CD1c-positive myeloid dendritic cell (primary cell): Measurements from ENCODE around the gene IFT80.
"Not testable (repeated sequence)": the region's sequence is repeated elsewhere in the genome, so short reads cannot be mapped to it uniquely, and the experiment has no call there.

ENCODE experiments used
- DNase-seq: peaks from one replicate; pipeline ENCODE4 v3.0.0-alpha.2; 2016; ENCODE audit errors: extremely low spot score

IFT80 gene

DNA sequence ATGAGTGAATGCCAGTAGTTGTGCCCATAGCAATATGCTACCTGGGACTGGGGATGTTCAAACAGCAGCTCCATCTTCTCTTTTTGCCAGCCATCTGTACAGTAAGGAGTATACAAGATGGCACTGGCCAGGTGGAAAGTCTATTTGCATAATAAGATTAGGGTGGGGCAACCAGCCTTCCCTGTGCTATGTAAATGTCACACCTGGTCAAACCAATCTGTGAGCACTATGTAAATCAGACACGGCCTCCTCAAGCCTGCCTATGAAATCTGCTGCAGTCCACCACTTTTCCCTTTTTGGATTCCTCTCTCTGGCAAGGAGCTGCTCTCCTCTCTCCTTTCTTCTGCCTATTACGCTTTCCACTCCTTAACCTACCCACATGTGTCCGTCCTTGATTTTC lies 120.8 kb downstream of the IFT80 start:
- no peak for DNase-seq

DNA sequence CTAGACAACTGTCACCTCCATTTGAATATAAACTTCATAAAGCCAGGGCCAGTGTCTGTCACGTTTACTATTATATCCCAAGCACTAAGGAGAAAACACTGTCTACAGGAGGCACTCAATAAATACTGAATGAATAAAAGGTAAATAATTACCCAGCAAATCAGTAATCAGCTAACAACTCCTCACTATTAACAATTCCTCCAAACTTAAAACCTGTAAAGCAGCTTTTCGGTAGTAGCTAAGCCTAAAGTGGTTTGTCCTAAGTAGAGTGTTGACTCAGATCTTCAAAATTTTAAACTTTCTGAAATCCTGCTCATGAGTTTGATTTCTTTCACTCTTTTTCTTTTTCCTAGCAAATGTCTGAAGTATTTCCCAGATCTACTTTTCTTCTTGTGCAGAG lies 133.9 kb downstream of the IFT80 start:
- no peak for DNase-seq

DNA sequence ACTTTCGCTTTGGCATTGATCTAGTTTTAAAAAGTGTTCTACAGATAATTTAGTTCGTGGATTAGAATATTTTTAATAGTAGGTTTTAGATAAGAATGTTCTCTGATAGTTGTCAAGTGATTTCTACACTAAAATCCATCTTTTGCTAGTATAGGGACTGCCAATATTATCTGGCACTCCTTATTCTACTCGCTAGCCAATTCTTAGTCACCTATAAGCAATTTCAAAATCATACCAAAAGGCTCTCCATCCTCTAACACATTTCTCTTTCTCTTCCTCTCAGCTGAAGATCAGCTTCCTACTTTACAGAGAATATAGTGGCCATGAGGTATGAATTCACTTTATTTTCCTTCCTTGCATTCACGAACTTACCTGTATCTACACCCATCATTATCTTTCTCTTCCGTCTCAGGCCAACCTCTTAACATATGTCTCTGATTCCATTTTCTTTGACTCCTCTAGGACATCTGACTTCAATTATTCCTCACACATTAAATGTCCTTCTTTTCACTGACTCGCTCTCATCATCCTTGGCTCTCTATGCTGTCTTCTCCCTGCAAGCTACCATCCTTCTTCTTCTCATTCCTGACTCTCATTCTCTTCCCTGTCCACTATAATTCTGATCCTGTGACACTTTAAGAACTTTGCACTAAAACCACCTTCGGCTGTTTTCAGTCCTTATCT lies 138.3 kb downstream of the IFT80 start:
- no peak for DNase-seq

DNA sequence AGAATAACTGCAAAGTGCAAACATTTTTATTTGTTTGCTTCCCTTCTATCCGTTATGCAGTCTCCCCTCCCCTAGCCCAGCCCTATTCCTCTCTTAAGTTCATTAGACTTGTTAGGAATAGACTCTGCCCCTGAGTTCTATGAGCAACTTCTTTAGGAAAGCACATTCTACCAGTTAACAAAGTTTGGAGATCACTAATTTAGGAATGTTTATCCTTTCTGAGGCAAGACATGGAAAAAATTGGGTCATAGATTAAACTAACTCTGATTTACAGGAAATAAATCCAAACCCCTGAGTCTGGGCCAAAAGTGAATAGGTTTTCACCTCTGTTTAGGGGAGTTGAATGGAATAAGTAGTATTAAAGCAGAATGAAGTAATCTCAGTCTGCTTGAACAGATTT lies 139.4 kb downstream of the IFT80 start:
- no peak for DNase-seq

DNA sequence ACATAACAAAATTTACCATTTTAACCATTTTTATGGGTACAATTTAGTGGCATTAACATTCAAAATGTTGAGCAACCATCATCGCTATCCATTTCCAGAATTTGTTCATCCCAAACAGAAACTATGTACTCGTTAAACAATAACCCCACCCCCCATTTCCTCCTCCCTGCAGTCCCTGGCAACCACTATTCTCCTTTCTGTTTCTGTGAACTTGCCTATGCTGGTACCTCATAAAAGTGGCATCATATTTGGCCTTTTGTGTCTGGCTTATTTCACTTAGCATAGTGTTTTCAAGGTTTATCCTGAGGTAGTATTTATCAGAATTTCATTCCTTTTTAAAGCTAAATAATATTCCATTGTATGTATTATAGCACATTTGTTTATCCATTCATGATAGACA lies 141.4 kb downstream of the IFT80 start:
- no peak for DNase-seq

DNA sequence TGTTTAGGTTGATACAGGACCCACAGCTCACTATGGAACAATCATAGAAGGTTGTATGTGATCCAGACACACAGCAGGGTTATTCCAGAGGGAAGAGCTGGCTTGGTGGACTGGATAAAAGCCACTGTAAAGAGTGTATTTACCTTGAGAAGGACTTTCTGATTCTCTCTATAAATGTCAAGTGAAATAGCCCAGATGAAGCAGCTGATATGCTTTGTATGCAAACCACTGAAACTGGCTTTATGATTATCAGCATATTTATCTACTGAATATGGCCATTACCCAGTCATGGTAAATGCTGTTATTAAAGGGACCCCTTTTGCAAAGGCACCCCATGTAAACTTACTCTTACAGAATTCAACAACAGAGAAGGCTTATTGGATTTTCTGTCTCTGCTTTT lies 145.7 kb downstream of the IFT80 start:
- DNase-seq: no peak

DNA sequence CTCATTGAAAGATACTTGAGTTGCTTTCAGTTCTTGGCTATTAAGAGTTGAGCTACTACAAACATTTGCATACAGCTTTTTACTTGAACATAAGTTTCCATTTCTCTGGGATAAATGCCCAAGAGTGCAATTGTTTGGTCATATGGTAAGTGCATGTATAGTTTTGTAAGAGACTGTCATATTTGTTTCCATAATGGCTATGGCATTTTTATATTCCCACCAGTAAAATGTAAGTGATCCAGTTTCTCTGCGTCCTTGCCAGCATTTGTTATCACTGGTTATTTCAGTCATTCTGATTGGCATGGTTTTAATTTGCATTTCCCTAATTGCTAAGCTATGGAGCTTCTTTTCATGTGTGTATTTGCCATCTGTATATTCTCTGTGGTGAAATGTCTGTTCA lies 151.3 kb downstream of the IFT80 start:
- DNase-seq: no peak

DNA sequence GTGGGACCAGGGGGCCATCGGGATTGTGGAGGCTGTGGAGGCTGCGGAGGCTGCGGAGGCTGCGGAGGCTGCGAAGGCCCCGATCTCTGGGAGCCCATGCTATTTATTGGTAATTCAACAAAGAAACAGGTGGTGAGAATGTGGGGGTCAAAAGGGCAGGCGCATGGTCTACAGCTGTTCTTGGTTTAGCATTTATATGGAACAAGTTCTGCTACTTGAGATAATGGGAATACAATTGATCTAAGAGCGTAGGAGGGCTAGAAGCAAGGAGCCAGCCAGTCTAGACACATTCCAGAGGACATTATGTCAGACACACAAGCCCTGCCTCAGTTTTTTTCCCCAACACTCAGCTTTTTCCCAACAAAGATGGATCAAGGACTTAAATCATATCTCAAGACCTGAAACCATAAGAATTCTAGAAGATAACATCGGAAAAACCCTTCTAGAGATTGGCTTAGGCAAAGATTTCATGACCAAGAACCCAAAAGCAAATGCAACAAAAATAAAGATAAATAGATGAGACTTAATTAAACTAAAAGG lies 153.7 kb downstream of the IFT80 start:
- no peak for DNase-seq

DNA sequence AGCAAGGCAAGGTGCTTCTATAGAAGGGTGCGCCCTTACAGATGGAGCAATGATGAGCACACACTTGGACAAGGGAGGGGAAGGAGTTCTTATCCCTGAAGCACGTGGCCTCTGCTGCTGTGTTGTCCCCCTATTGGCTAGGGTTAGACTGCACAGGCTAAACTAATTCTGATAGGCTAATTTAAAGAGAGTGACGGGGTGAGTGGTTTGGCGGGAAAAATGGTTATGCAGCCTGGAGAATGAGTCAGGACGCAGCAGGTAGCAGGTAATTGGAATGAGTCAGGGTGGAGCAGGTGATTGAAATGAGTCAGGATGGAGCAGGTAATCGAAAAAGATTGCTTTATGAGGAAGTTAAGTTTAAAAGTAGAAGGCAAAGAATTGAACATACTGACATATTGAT lies 158.3 kb downstream of the IFT80 start:
- not testable (repeated sequence) for DNase-seq

DNA sequence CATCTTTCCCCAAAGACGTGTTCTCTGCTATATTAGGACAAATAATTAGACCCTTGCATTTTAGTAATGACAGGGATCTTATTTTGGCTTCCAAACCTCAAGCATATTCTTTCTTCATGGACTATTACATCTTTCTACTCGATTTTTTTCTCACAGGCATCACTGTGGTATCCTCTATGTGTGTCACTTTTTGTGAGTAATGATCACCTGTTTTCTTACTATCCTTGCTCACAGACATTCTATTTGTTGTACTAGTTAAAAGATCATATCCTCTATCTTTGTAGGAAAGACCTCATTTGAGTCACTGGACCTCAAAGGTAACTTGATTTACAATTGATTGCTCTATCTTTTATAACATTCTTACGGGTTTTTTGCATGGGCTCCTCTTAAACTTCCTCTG lies 167.0 kb downstream of the IFT80 start:
- DNase-seq: no peak

DNA sequence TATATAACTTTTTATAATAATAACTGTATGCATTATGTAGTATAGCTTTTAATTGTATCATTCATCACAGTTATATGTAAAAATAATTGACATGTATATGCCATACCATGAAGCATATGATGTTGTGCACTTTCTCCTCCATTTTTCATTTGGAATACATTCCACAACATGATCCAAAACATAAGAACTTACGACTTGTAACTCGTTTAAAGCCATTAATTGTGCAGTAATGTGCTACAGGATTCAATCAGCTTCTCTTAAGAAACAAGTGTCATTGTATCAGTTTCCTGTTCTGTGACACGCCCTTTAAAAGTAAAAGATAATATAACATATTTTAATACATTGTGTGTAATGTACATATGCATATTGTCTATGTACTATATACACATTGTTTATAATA lies 171.6 kb downstream of the IFT80 start:
- DNase-seq: no peak

DNA sequence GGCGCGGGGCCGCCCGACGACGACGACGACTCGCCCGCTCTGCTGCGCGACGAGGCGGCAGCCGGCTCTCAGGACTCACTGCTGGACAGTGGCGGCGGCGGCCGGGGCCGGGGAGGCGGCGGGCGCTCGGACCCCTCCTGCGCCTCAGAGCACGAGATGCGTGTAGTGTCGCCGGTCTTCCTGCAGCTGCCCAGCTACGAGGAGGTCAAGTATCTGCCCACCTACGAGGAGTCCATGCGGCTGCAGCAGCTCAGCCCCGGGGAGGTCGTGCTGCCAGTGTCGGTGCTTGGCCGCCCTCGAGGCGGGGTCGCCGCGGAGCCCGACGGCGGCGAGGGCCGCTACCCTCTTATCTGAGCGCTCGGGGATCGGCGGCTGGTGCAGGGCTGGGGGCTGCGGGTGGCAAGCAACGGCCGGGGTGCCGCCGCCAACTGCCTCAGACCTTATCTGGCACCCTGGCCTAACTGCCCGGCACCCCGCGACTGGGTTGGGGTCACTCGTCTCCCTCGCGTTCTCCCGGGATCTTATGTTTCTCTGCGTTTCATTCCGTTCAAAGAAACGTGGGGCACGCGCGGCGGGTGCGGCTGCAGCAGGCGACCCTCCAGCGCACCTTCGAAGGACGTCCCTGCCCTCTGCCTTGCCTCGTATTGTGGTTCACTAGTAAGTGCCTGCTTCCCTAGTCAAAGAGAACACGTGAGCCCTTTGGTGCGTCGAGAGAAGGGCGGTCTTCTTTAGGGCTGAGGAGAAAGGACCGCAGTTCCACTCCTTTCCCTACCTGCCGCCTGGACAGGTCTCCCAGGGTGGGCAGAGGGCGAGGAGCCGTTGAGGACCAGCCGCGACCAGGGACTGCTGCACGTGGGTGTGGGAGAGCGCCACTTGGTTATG lies 172.8 kb downstream of the IFT80 start:
- peak; percentile 27 for DNase-seq

DNA sequence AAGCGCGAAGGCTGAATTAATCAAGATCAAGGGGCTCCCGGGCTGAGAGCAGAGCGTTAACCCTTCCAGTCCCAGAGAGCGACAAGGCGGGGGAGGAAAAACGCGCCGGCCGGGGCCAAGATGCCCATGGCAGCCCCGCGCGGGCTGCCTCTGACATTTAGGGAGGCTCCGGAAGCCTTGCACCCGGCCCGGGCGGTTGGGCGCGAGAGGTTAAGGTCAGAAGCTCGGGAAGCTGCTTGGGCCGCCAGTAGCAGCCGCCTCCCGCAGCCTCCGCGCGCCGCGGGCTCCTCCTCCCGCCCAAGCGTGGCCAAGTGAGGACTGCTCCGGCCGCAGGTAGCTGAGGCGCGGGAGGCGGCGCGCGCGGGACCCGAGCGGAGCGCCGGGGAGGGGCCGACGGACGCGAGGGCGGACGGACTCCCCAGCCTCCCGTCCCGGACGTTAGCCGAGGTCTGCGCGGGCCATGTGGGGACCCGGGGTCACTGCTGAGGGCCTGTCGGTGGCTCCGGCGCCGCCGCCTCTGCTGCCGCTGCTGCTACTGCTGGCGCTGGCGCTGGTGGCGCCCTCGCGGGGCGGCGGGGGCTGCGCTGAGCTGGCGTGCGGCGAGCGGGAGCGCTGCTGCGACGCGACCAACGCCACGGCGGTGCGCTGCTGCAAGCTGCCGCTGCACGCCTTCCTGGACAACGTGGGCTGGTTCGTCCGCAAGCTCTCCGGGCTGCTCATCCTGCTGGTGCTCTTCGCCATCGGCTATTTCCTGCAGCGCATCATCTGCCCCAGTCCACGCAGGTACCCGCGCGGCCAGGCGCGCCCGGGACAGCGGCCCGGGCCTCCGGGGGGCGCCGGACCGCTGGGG lies 173.6 kb downstream of the IFT80 start, which contains the start of gene C3orf80:
TSS of gene C3orf80 (plus strand) at position 247 of the 850 bp plus-strand sequence. CDS start at position 461, 214 bp downstream.
- DNase-seq: peak; percentile 61

DNA sequence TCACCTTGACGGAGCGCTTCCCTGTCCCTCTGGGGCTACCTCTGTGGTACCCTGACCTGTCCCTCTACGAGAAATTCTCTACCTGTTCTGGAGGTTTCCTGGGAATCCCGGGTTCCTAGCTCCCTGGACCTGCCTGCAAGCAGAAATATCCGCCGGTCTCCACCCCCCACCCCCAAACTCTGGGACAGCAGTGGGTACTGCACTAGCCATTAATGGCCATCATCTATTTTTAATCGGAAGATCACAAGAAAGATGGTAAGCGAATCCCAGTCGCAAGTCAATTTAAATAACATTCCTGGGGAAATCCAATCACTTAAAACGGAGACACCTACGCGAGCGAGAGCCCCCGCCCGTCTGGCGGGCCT lies 174.2 kb downstream of the IFT80 start:
- no peak for DNase-seq

DNA sequence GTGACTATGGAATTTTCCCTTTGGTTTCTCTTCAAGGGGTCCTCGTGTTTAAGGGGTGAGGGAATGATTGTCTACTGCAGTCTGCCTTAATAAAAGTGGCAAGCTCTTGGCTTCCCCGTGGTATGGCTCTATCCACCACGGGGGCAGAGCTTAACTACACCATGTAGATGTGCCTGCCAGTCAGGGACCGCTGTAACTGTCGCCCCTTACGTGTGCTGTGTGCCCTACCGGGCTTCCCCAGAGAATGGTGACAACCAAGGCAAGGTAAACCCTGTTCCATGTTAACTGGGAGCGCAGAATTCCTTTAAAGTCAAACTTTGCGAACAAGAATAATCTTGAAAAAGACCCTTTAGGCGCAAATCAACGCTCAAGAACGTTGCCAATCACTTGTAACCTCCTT lies 174.8 kb downstream of the IFT80 start:
- DNase-seq: no peak

DNA sequence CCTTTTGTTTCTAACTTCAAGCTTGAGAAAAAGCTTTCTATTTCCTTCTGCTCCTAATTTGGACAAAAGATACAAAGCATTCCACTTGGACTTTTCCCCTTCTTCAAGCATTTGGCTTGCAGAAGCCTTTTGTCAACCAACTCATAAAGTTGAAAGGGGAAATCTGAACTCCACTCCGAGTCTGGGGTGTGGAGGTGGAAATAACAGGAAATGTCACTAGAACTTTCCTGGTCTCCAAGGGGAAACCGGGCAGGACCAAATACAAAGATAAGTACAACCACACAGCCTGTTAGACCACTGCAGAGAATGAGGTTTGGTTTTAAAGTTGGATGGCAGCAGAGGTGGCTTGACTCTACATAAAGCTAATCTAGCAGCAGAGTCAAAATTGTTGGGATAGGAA lies 178.0 kb downstream of the IFT80 start:
- no peak for DNase-seq

DNA sequence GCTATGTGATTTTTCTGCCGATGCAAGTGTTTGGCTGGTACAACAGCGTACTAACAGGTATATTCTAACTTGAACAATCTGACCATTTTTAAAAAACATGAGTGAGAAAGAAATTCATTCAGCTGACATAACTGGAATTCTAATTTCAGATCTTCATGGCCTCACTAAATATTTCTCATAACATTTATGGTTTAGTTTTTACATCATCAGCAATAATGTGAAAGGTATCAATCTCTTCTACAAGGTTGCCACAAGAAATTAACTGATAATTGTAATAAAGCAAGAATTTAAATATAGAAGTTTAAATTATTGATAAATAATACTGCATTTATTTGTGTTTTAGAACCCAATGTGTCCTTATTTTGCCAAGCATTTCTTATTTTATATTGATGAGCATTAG lies 179.0 kb downstream of the IFT80 start:
- DNase-seq: no peak

DNA sequence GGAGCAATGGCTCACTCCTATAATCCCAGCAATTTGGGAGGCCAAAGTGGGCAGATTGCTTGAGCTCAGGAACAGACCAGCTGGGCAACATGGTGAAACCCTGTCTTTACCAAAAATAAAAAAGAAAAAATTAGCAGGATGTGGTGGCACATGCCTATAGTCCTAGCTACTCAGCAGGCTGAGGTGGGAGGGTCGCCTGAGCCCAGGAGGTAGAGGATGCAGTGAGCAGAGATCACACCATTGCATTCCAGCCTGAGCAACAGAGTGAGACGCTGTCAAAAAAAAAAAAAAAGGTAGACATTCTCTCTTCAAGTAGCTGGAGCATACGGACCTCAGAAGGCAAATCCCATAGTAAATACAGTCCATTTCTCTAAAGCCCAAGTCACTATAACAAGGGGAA lies 180.9 kb downstream of the IFT80 start:
- DNase-seq: no peak

DNA sequence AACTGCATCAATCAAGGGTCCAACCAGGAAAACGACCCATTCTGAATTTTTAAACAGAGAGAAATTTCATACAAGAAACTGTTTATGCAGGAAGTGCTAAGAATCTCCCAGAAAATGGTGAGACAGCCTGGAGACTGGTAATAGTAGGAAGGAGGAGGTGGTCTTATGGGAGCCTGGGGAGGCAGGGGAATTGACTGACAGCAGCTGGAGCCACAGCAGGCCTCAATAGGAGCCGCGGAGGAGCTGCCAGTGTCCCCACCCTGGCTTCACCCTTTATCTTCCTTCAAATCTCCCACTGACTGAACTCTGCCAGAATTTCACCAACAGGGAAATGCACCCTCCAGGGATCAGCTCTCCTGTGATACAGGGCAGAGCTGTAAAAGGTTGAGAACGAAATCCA lies 181.3 kb downstream of the IFT80 start:
- no peak for DNase-seq

DNA sequence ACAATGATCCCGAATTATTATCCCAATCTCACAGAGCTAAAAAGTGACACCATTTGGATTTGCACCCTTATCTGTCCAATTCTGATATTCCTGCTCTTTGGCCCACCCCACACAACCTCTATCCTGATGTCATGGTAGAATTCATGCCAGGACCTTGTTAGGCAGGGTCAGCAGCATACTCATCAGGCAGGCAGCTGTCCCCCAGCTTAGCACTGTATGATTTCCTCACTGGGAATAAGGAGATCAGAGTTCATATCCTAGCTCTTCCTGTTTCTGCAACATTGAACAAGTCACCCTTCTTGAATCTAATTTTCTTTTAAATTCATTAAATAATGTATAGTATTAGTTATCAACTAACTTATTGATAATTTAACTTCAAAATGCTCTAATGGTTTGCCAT lies 185.8 kb downstream of the IFT80 start:
- DNase-seq: no peak

DNA sequence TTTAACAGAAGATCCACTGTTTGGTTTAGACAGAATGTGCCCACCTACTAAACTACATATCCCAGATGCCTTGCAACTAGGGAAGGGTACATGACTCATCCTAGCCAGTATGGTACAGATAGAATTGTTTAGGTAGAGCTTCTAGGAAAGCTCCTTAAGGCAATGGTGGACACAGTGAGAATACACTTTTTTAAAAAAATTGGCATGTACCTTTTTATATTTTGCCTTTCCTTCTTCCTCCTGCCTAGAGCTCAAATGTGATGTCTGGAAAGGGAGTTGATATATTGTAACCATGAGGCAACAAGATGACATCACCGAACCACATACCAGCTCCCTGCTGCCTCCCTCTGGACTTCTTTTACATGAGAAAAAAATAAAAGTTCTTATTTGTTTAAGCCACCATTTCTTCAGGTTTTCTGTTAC lies 188.2 kb downstream of the IFT80 start:
- peak; percentile 51 for DNase-seq

DNA sequence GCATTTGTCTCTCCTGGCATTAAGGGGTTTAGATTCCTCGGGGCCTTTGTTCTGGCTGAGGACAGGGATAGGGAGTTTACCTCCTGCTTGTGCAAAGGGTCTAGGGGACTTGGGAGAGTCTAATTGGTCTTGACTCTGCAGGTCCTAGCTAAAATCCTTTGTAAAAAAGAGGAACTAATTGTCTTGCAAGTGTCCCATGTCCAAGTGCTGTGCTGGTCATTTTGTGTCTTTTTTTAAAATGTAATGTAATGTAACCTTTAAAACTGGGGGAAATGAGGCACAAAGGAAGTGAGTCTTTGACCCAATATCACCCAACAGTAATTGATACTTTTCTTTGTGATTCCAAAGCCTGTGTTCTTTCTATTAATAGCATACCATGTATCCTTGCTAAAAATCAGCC lies 188.7 kb downstream of the IFT80 start:
- peak; percentile 11 for DNase-seq
